Activated naive CD8-positive, alpha-beta T cell treated with anti-CD3 and anti-CD28 coated beads for 36 hours (primary cell): Measurements from ENCODE around the gene PHF3. TPM values are rescaled to one million over a fixed set of nuclear protein-coding genes. Genes with fewer than 3 reads are reported as not detected.

ENCODE experiments used
- DNase-seq: peaks from one replicate; pipeline ENCODE4 v3.0.0; 2021
- H3K27ac Mint-ChIP-seq: one replicate; pipeline ENCODE4 v1.8.0; 2022; ENCODE audit warnings: mild to moderate bottlenecking, moderate library complexity, mixed read lengths
- H3K27me3 Mint-ChIP-seq: one replicate; pipeline ENCODE4 v1.8.0; 2022; ENCODE audit warnings: mild to moderate bottlenecking, mixed read lengths
- H3K36me3 Mint-ChIP-seq: one replicate; pipeline ENCODE4 v1.8.0; 2021; ENCODE audit warnings: mild to moderate bottlenecking, mixed read lengths
- H3K4me1 Mint-ChIP-seq: one replicate; pipeline ENCODE4 v1.8.0; 2021; ENCODE audit warnings: mixed read lengths
- H3K4me3 Mint-ChIP-seq: one replicate; pipeline ENCODE4 v1.8.0; 2022; ENCODE audit warnings: mild to moderate bottlenecking, moderate library complexity, mixed read lengths
- H3K9me3 Mint-ChIP-seq: one replicate; pipeline ENCODE4 v1.8.0; 2022; ENCODE audit warnings: mixed read lengths
- total RNA-seq, 2 experiments: library from RNA; stranded (reverse); gene quantifications; one replicate each; pipeline ENCODE4 v1.2.3, GENCODE V29; 2021

The PHF3 gene
- total RNA-seq = 10 to 100 TPM; 46.2 to 48.5 TPM

GRCh38 chr6:63635588-63636517, at the start of gene PHF3:
PHF3 (plus strand) TSS chr6:63635802; CDS start chr6:63646552, 10,750 bp downstream.
- H3K36me3 Mint-ChIP-seq = peaks cover 6% of the 10 kb centered on the region
- H3K4me1 Mint-ChIP-seq = peaks cover 37% of the 10 kb centered on the region
- H3K4me3 Mint-ChIP-seq = peak within 1 kb of the TSS; percentile 92
- peak; percentile 94 for DNase-seq
- peak within 1 kb of the TSS; percentile 94 for H3K27ac Mint-ChIP-seq
- H3K27me3 Mint-ChIP-seq = no peaks in the 10 kb centered on the region
- H3K9me3 Mint-ChIP-seq = no peaks in the 10 kb centered on the region

- Mint-ChIP-seq H3K27me3 (peaks cover 7% of the 10 kb centered on the region), H3K9me3 (no peaks in the 10 kb centered on the region), H3K27ac (no peak overlapping the region), H3K4me3 (no peak overlapping the region), H3K36me3 (no peaks in the 10 kb centered on the region), H3K4me1 (no peaks in the 10 kb centered on the region)
- no peak for DNase-seq
Observed at GRCh38 chr6:63589952-63590411, 45.6 kb upstream of the PHF3 start.

DNA sequence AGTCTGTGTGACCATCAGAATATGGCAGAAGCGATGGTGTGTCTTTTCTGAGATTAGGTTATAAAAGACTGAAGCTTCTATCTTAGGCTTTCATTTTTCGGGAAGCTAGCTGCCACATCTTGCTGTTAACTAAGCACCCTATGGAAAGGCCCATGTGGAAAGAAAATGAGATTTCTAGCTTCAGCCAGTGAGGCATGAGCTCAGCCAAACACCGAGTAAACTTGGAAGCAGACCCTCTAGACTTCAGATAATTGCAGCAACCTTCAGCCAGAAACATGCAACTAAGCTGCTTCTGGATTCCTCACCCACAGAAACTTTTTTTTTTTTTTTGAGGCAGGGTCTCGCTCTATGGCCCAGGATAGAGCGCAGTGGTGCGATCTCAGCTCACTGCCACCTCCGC, 42.7 kb upstream of the PHF3 start:
- H3K9me3 Mint-ChIP-seq = no peaks in the 10 kb centered on the region
- no peak for DNase-seq
- H3K27me3 Mint-ChIP-seq = peaks cover 11% of the 10 kb centered on the region

DNA sequence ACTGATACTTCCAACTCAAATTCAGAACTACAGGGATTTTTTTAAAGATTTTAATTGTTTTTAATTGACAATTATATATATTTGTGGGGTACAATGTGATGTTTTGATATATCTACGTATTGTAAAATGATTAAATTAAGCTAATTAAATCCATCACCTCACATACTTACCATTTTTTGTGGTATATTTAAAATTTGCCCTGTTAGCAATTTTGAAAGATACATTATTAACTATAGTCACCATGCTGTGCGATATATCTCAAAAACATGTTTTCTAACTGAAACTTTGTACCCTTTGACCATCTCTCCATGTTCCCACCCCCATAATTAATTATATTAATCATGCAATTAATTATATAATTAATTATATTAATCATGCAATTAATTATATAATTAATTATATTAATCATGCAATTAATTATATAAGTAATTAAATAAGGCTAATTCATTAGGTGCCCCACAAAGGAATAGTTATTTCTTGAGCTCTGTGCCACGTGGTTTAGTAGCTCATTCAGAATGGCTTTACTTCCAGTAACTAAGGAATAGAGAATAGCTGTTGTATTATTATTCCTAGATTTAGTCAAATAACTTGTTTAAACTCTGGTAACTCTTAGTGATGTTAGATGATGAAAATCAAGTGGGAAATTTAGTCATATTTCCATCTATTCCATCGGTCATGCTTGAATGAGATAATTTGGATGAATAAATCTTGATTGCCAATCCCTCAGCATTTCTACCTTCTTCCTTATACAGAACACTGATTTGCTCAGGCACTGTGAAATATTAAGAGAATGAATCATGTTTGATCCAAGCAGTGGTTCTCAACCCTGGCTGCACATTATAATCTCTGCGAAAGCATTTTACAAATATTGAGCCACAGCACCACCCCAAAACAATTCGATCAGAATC, 38.2 kb upstream of the PHF3 start:
- Mint-ChIP-seq H3K4me1 (peaks cover 16% of the 10 kb centered on the region), H3K36me3 (no peaks in the 10 kb centered on the region), H3K9me3 (no peaks in the 10 kb centered on the region), H3K27me3 (peaks cover 12% of the 10 kb centered on the region), H3K27ac (no peak overlapping the region), H3K4me3 (peak overlapping the region; percentile 87)
- no peak for DNase-seq

More for the DNA sequence above, 42.7 kb upstream of the PHF3 start:
- no peaks in the 10 kb centered on the region for H3K36me3 Mint-ChIP-seq
- no peak overlapping the region for H3K4me3 Mint-ChIP-seq
- peaks cover 2% of the 10 kb centered on the region for H3K4me1 Mint-ChIP-seq
- H3K27ac Mint-ChIP-seq = no peak overlapping the region

- Mint-ChIP-seq H3K9me3 (no peaks in the 10 kb centered on the region), H3K27ac (no peak overlapping the region), H3K27me3 (peaks cover 12% of the 10 kb centered on the region), H3K36me3 (no peaks in the 10 kb centered on the region), H3K4me1 (peaks cover 16% of the 10 kb centered on the region), H3K4me3 (peak overlapping the region; percentile 87)
- DNase-seq = peak; percentile 73
Observed at GRCh38 chr6:63598049-63599036, 37.3 kb upstream of the PHF3 start.

DNA sequence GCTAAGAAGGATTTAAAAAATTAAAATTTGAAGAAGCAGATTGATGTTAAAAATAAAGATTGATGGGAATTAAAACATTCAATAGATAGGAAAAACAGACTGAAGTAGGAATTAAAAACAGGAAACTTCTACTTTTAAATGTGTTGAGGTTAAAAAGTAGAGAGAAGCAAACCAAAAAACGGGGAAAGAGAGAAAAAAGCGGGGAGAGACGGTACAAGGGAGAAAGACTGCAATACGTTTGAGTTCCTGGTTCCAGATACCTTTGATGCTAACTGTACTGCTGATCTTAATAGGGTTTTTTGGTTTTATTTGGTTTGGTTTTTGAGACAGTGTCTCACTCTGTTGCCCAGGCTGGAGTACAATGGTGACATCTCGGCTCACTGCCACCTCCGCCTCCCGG, 36.4 kb upstream of the PHF3 start:
- Mint-ChIP-seq H3K4me1 (peaks cover 16% of the 10 kb centered on the region), H3K4me3 (peak overlapping the region; percentile 87), H3K9me3 (no peaks in the 10 kb centered on the region), H3K27ac (no peak overlapping the region), H3K36me3 (no peaks in the 10 kb centered on the region), H3K27me3 (peaks cover 8% of the 10 kb centered on the region)
- no peak for DNase-seq

DNA sequence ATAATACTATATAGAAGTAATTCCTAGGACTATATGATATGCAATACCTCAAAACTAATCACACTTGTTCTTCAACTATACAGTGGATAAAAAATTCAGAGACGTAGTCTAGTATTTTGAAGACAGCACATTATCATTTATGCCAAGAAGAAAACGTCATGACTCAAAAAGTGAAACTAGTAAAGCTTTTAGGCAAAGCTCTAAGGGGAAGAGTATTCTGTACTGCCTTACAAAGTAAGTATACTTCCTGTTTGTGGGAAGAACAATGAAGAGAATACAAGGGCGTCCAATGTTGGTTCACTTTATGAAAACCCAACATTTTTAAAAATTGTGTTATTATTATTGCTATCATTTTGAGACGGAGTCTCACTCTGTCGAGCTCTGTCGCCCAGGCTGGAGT, 35.5 kb upstream of the PHF3 start:
- no peaks in the 10 kb centered on the region for H3K9me3 Mint-ChIP-seq
- peaks cover 8% of the 10 kb centered on the region for H3K27me3 Mint-ChIP-seq
- H3K4me3 Mint-ChIP-seq = no peak overlapping the region
- DNase-seq = no peak
- peaks cover 16% of the 10 kb centered on the region for H3K4me1 Mint-ChIP-seq
- no peaks in the 10 kb centered on the region for H3K36me3 Mint-ChIP-seq
- no peak overlapping the region for H3K27ac Mint-ChIP-seq

GRCh38 chr6:63609231-63609630, 26.4 kb upstream of the PHF3 start:
- H3K27me3 Mint-ChIP-seq = no peaks in the 10 kb centered on the region
- peaks cover 2% of the 10 kb centered on the region for H3K9me3 Mint-ChIP-seq
- H3K27ac Mint-ChIP-seq = no peak overlapping the region
- no peak overlapping the region for H3K4me3 Mint-ChIP-seq
- no peaks in the 10 kb centered on the region for H3K36me3 Mint-ChIP-seq
- DNase-seq = no peak
- H3K4me1 Mint-ChIP-seq = no peaks in the 10 kb centered on the region

DNA sequence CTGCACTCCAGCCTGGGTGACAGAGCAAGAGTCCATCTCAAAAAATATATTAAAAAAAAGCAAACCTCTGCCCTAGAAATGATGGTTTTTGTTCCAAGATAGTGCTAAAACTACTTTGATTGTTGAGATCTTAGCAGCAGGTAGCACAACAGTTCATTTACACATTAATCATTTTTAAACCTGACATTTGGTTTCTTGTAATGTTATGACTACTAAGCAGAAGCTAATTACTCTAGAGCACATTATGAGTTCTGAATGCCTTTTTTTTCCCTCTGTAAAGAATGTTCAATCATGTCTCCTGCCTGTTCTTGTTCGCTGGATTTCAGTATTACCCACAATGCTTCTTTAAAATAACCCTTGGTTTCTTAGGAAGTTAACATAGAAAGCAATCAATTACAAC, 24.7 kb upstream of the PHF3 start:
- peaks cover 2% of the 10 kb centered on the region for H3K9me3 Mint-ChIP-seq
- no peak overlapping the region for H3K27ac Mint-ChIP-seq
- H3K27me3 Mint-ChIP-seq = peaks cover under 1% of the 10 kb centered on the region
- H3K4me1 Mint-ChIP-seq = no peaks in the 10 kb centered on the region
- H3K36me3 Mint-ChIP-seq = no peaks in the 10 kb centered on the region
- no peak for DNase-seq
- no peak overlapping the region for H3K4me3 Mint-ChIP-seq

DNA sequence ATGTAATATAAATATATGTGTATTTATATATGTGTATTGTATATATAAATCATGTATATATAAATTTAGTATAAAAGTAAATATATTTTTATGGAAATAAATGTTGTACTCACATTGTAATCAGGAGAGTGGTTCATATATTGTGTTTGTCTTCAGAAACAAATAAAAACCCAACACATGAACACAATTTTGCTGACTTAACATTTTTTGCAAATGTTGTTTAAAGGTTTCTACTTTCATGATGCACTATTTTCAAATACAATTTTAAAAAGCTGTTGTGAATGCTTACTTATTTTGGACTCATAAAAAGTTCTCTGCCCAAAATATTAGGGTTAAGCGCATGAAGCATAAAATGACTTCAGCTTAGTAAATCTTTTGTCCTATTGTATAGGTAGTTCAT, 24.0 kb upstream of the PHF3 start:
- peaks cover 4% of the 10 kb centered on the region for H3K27me3 Mint-ChIP-seq
- no peak for DNase-seq
- H3K27ac Mint-ChIP-seq = no peak overlapping the region
- no peaks in the 10 kb centered on the region for H3K4me1 Mint-ChIP-seq
- peaks cover 2% of the 10 kb centered on the region for H3K9me3 Mint-ChIP-seq
- H3K36me3 Mint-ChIP-seq = no peaks in the 10 kb centered on the region
- no peak overlapping the region for H3K4me3 Mint-ChIP-seq

DNA sequence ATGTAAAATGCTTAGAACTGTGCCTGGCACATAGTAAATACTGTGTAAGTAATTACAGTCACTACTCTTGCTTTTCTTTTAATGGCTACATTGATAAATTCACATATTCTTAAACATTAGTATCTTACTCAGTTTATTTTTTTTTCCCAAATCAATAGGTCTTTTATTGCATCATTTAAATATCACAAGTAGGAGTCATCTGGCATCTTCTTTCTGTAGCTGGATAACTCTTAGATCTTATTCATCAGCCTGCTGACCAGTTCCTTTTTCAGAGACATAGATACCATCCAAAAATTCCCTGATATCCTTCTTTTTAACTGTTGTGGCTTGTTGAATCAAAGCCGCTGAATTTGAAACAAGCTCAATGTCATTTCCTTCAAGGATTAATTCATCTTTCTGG, 20.0 kb upstream of the PHF3 start:
- Mint-ChIP-seq H3K9me3 (no peaks in the 10 kb centered on the region), H3K36me3 (no peaks in the 10 kb centered on the region), H3K4me1 (no peaks in the 10 kb centered on the region), H3K27me3 (peaks cover 9% of the 10 kb centered on the region), H3K4me3 (no peak overlapping the region), H3K27ac (no peak overlapping the region)
- DNase-seq = no peak

- Mint-ChIP-seq H3K27ac (no peak overlapping the region), H3K27me3 (peaks cover 9% of the 10 kb centered on the region), H3K9me3 (no peaks in the 10 kb centered on the region), H3K4me1 (no peaks in the 10 kb centered on the region), H3K4me3 (no peak overlapping the region), H3K36me3 (no peaks in the 10 kb centered on the region)
- no peak for DNase-seq
Observed at GRCh38 chr6:63624091-63624490, 11.5 kb upstream of the PHF3 start.

GRCh38 chr6:63630466-63630865, 5.1 kb upstream of the PHF3 start:
- H3K36me3 Mint-ChIP-seq = no peaks in the 10 kb centered on the region
- no peaks in the 10 kb centered on the region for H3K27me3 Mint-ChIP-seq
- DNase-seq = no peak
- no peaks in the 10 kb centered on the region for H3K9me3 Mint-ChIP-seq
- peaks cover 7% of the 10 kb centered on the region for H3K4me1 Mint-ChIP-seq
- no peak overlapping the region for H3K27ac Mint-ChIP-seq
- H3K4me3 Mint-ChIP-seq = no peak overlapping the region

- Mint-ChIP-seq H3K4me3 (peak overlapping the region; percentile 81), H3K9me3 (no peaks in the 10 kb centered on the region), H3K36me3 (peaks cover 5% of the 10 kb centered on the region), H3K27me3 (no peaks in the 10 kb centered on the region), H3K4me1 (peaks cover 27% of the 10 kb centered on the region), H3K27ac (peak overlapping the region; percentile 88)
- DNase-seq = no peak
Observed at GRCh38 chr6:63634630-63635029, 972 bp upstream of the PHF3 start.
